Measurements from ENCODE around the gene GLRX.

The GLRX gene, protein sequence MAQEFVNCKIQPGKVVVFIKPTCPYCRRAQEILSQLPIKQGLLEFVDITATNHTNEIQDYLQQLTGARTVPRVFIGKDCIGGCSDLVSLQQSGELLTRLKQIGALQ

GRCh38 chr5:95822542-95823181 lies at the start of gene GLRX:
Gene GLRX (minus strand): TSS chr5:95822726. CDS start chr5:95822662, 64 bp downstream.
- peak; percentile 76 for DNase-seq

- no peak for DNase-seq
Measured at GRCh38 chr5:95871146-95871806, 48.8 kb upstream of the GLRX start.

- peak; percentile 86 for DNase-seq
Measured at GRCh38 chr5:95870105-95870672, 47.7 kb upstream of the GLRX start.

- DNase-seq, result peak; percentile 80
Measured at GRCh38 chr5:95869173-95869855, 46.8 kb upstream of the GLRX start.

DNA sequence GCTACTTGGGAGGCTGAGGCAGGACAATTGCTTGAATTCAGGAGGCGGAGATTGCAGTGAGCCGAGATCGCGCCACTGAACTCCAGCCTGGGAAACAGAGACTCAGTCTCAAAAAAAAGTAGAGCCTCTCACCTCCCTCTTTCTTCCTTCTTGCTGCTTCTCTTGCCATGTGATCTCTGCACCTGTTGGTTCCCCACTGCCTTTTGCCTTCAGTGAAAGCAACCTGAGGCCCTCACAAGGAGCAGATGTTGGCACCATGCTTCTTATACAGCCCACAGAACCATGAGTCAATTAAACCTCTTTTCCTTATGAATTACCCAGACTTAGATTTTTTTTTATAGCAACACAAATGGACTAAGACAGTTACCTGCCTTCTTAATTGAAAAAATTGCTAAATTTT lies 45.6 kb upstream of the GLRX start:
- no peak for DNase-seq

DNA sequence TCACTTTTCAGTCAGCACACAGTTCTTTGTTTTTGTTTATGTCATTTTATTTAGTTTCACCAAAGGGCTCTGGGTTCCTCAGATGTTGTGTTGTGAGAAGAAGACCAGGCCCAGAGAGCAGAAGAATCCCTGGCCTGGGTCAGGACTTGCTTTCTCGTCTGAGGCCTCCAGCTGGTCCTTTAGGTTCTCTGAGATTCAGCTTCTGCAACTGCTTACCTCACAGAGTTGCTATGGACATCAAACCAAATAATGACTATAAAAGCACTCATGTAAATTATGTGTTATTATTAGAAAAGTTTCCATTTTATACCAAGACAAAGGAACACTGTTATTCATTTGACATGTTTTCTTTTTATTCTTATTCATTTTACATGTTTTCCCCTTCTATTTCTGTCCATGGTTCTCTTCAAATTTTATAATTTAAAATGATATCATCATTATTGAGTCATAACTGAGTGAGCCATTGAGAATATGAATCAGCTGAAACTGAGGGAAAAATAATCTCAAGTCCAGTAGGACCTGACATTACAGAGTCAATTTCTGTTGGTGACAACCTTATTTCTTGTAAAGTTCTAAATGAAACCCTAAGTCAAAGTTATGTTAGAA lies 44.0 kb upstream of the GLRX start:
- no peak for DNase-seq

GRCh38 chr5:95864944-95865504 lies 42.5 kb upstream of the GLRX start:
- no peak for DNase-seq

GRCh38 chr5:95864456-95864855 lies 41.9 kb upstream of the GLRX start:
- DNase-seq, result no peak

DNA sequence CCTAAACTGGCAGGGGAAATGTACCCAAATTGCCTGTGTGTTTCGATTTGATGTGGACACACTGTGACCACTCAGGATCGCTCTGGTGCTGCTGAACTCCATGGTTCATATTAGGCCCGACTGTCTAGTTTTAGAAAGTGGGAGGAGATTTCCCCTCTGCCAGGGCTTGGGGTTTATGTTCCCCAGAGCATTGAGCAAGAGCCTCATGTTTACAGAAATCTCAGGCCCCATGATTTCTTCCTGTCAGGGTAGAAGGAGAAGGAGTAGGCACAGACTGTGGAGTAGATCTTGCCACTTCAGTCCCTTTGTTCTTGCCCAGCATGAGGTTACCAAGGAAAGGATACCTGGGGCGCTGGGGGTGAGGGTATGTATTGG lies 40.8 kb upstream of the GLRX start:
- DNase-seq, result no peak

GRCh38 chr5:95862671-95863382 lies 40.3 kb upstream of the GLRX start:
- peak; percentile 56 for DNase-seq

GRCh38 chr5:95861864-95862561 lies 39.5 kb upstream of the GLRX start:
- peak; percentile 72 for DNase-seq

DNA sequence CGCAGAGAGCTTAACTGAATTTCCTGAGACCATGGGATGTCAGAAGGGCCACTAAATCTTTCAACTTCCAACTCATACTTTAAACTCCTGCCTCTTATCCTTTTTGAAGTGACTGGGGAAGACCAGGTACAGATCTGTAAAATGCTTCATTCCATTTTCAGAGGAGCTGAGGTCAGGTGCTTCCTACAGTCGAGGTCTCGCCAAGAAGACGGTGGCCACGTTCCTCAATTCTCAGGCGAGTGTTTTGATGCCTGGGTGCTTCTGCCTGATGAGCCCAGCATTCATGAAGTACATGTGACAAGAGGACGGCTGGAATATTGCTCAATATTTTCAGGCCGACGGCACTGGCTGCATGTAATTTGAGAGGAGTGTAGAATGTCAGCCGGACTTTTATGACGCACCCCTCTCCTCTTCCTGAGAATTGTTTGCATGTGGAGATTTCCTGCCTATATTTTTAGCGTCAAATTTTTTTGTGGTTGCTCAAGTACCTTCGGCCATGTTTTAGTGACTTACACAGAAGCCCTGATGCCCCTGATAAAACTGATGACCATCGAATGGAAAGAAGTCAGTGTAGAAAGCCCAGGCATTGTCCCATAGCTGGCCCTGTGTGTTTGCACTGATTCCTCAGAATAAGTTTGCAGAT lies 38.8 kb upstream of the GLRX start:
- no peak for DNase-seq

DNA sequence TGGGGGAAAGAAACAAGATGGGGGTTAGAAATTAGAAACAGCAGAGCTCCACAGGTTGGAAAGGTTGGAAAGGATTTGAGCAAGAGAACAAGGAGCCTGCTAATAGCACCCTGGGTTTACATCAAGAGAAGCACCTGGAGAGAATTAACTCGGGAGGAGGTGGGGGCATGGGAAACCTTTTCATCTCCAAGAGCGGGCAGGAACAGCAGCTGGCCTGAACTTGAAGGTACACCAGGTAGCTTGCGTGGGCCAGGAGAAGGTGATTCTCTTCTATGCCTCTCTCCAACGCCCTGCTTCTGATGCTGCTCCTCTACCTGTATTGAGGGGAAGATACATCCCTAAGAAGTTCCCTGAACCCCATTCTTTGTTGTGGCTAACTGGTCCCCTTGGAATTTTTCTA lies 37.1 kb upstream of the GLRX start:
- DNase-seq, result no peak

DNA sequence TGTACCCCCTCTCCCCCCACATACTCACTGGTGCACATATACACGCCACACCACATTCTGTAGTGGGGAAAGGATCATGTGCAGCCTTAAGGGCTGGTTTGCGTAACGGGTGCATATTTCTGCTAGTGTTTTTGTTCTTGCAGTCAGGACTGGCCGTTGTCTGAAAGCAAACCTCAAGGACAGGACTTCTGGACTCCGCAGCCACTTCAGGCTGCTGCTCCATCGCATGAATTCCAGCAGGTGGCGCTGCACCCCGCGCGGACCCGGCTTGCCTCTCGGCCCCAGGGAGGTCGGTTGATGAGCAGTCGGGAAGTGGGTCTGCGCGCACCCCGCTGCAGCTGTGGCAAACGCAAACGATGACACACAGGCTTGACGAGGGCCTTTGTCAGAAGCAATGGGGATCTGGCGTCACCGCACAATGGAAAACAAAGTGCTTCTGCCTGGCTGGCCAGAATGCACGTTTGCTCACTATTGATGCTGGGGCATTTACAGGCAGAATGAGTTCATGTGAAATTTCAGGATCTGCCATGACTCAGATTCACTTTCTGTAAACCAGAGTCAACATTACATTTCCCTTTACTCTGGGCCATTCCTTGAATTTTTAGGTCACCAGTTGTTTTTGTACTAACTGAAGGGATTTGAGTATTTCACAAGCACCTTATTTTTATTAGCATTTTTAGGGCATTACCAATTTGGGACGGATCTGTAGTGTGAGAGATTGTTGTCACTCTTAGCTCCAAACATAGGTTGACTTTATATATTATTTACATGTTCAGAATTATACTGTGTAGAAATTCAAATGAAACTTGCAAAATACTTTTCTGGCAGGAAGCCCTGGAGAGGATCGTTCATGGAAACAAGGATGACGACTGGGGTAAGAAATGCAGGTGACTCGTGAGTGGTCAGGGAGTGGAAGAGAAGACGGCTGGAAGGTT lies 36.4 kb upstream of the GLRX start:
- DNase-seq, result peak; percentile 95

- no peak for DNase-seq
Measured at GRCh38 chr5:95858023-95858461, 35.5 kb upstream of the GLRX start.

- no peak for DNase-seq
Measured at GRCh38 chr5:95857185-95857945, 34.8 kb upstream of the GLRX start.

DNA sequence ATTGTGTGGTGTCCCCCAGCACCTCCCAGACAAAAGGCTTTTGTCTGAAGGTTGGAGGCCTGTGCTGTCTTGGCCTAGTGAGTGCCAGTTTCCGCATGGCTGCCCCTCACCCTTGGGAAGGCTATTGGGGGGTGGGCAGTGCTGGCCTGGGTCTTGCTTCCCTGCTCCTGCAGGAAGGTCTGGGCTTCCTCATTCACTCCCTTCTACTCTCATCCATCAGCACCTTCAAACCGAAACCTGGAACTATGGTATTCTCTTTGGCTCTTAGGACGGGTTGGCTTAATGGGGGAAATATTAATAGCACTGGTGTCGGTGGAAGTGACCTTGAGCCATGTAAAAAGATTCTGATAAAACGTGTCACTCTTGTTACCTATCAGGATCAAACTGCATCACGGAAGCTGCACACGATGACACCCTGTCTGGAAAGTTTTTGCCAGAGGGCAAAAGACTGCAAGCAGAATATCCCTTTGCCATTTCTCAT lies 34.0 kb upstream of the GLRX start:
- no peak for DNase-seq

DNA sequence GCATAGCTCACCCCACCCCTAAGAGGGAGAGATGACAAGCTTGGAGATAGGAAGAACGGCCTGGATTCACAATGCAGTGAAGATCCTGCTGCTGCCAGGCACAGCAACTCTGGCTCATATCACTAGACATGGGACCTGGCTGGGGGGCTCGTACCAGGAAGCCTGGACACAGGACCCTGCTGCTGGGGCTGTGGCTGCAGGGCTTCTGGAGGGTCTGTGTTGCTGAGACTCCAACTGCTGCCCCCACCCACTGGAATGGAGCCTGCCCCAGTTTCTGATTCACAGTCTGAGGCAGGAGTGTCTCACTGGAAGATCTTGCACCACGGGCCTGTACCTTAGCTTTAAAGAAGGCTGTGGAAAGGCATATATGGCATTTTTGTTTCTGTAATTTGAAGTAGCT lies 31.0 kb upstream of the GLRX start:
- no peak for DNase-seq

GRCh38 chr5:95852567-95852966 lies 30.0 kb upstream of the GLRX start:
- DNase-seq, result no peak
